Measurements from ENCODE around the gene TMEM141. TPM values are rescaled to one million over a fixed set of nuclear protein-coding genes. Genes with fewer than 3 reads are reported as not detected.
"Not testable (repeated sequence)": the region's sequence is repeated elsewhere in the genome, so short reads cannot be mapped to it uniquely, and the experiment has no call there.

Gene TMEM141
- total and polyA plus RNA-seq, 2 donors (not counting 1 experiment from before 2014, with no cell fraction given) = 43.3 to 56.5 TPM

DNA sequence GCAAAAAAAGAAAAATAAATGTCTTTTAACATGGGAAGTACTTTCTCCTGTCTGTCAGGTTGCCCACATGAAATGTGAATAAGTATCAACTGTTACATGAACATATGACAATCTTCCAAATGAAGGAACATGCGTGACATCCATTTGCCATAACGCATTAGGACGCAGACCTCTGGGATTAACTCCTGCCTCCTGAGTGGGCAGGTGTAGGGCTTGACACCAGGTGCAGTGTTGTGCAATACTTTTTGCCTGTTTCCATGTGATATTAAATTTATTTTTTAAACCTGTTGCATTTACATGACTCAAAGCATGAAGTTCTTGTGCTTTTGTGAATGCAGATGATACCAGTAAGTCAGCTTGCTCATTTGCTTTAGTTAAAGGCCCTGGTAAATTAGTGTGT lies 8.7 kb upstream of the TMEM141 start:
- Histone ChIP-seq H3K4me3 (replicated peaks in 1 of 4; ENCODE audit: control extremely low read depth in 1 of 4, insufficient read depth in 1 of 4, low read depth in 3 of 4, low read length in 4 of 4) (no peak overlapping the region), H3K9ac (ENCODE audit: insufficient read depth, low read length) (no peak overlapping the region), H2AFZ (ENCODE audit: low read length) (no peak overlapping the region), H3K79me2 (ENCODE audit: control insufficient read depth, insufficient read depth, low read length) (no peaks in the 10 kb centered on the region), H4K20me1 (ENCODE audit: control insufficient read depth, extremely low read depth, insufficient read depth, low read length) (no peaks in the 10 kb centered on the region), H3K4me1 (ENCODE audit: control insufficient read depth, extremely low read depth, insufficient read depth, low read length) (no peaks in the 10 kb centered on the region), H3K9me3 (ENCODE audit: control insufficient read depth, insufficient read depth, low read depth, low read length) (no peaks in the 10 kb centered on the region), H3K36me3 (ENCODE audit: control insufficient read depth, insufficient read depth, low read length) (no peaks in the 10 kb centered on the region), H3K27me3 (ENCODE audit: control insufficient read depth, insufficient read depth, low read length) (peaks cover 31% of the 10 kb centered on the region), H3K4me2 (ENCODE audit: extremely low read depth, insufficient read depth, low read length) (no peak overlapping the region), H3K27ac (ENCODE audit: insufficient read depth, low read length) (no peak overlapping the region)
- no peak for DNase-seq (ENCODE audit: low read depth in 2 of 2)
- TF ChIP-seq, protein P1, sequence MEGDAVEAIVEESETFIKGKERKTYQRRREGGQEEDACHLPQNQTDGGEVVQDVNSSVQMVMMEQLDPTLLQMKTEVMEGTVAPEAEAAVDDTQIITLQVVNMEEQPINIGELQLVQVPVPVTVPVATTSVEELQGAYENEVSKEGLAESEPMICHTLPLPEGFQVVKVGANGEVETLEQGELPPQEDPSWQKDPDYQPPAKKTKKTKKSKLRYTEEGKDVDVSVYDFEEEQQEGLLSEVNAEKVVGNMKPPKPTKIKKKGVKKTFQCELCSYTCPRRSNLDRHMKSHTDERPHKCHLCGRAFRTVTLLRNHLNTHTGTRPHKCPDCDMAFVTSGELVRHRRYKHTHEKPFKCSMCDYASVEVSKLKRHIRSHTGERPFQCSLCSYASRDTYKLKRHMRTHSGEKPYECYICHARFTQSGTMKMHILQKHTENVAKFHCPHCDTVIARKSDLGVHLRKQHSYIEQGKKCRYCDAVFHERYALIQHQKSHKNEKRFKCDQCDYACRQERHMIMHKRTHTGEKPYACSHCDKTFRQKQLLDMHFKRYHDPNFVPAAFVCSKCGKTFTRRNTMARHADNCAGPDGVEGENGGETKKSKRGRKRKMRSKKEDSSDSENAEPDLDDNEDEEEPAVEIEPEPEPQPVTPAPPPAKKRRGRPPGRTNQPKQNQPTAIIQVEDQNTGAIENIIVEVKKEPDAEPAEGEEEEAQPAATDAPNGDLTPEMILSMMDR (conservative IDR thresholded peaks at IDR 0.05 in 1 of 2, IDR thresholded peaks at IDR 0.05 in 1 of 2; ENCODE audit: low read depth in 1 of 2, low read length in 2 of 2) = no peak
- TF ChIP-seq EZH2 (IDR thresholded peaks at IDR 0.05; ENCODE audit: low read length, missing control alignments) = no peak

DNA sequence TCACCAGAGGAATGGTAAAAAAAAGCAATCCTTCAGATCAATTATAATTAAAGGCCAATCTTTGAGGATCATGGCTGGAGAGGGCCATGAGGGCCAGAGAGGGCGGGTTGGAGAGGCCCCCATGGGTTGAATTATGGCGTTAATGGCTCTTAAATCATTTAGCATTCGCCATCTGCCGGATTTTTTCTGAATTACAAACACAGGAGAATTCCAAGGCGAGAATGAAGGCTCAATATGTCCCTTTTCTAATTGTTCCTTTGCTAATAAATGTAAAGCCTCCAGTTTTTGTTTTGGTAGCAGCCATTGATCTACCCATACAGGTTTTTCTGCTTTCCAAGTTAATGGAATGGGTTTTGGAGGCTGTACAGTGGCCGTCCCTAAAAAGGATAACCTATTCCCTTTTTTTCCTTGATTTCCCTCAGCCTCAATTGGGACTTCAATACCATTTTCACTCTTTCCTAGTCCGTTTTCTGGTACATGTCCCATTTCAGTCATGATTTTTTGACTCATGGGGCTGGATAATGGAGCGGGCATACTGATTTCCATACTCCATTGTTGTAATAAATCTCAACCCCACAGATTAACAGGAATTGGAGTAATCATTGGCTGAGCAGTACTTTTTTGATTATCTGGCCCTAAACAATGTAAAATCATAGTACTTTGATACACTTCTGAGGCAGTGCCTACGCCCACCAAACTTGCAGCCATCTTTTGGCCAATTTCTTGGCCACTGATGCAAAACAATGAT lies 6.7 kb upstream of the TMEM141 start:
- Histone ChIP-seq H3K4me2 (ENCODE audit: extremely low read depth, insufficient read depth, low read length) (no peak overlapping the region), H3K36me3 (ENCODE audit: control insufficient read depth, insufficient read depth, low read length) (no peaks in the 10 kb centered on the region), H3K27ac (ENCODE audit: insufficient read depth, low read length) (no peak overlapping the region), H3K9ac (ENCODE audit: insufficient read depth, low read length) (no peak overlapping the region), H3K27me3 (ENCODE audit: control insufficient read depth, insufficient read depth, low read length) (peaks cover 17% of the 10 kb centered on the region), H3K9me3 (ENCODE audit: control insufficient read depth, insufficient read depth, low read depth, low read length) (no peaks in the 10 kb centered on the region), H3K79me2 (ENCODE audit: control insufficient read depth, insufficient read depth, low read length) (no peaks in the 10 kb centered on the region), H3K4me1 (ENCODE audit: control insufficient read depth, extremely low read depth, insufficient read depth, low read length) (no peaks in the 10 kb centered on the region), H3K4me3 (replicated peaks in 1 of 4; ENCODE audit: control extremely low read depth in 1 of 4, insufficient read depth in 1 of 4, low read depth in 3 of 4, low read length in 4 of 4) (no peak overlapping the region), H2AFZ (ENCODE audit: low read length) (no peak overlapping the region), H4K20me1 (ENCODE audit: control insufficient read depth, extremely low read depth, insufficient read depth, low read length) (no peaks in the 10 kb centered on the region)
- no peak for TF ChIP-seq EZH2 (IDR thresholded peaks at IDR 0.05; ENCODE audit: low read length, missing control alignments)
- TF ChIP-seq, protein P1 (conservative IDR thresholded peaks at IDR 0.05 in 1 of 2, IDR thresholded peaks at IDR 0.05 in 1 of 2; ENCODE audit: low read depth in 1 of 2, low read length in 2 of 2) = peak in 1 of 2 donors; percentile 29
- DNase-seq (ENCODE audit: low read depth in 2 of 2) = no peak

DNA sequence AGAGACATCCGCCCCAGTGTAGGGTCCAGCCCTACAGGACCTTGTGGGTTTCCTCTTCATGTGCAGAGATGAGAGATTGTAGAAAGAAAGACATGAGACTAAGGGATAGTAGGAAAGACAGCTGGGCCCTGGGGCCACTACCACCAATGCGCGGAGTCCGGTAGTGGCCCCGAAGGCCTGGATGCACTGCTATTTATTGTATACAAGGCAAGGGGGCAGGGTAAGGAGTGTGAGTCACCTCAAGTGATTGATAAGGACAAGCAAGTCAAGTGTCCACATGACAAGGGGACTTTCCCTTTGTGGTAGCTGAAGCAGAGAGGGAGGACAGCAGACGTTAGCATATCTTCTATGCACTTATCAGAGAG lies 6.2 kb upstream of the TMEM141 start:
- Histone ChIP-seq H3K9me3 (ENCODE audit: control insufficient read depth, insufficient read depth, low read depth, low read length) (no peaks in the 10 kb centered on the region), H3K36me3 (ENCODE audit: control insufficient read depth, insufficient read depth, low read length) (no peaks in the 10 kb centered on the region), H3K79me2 (ENCODE audit: control insufficient read depth, insufficient read depth, low read length) (no peaks in the 10 kb centered on the region), H3K4me1 (ENCODE audit: control insufficient read depth, extremely low read depth, insufficient read depth, low read length) (no peaks in the 10 kb centered on the region), H2AFZ (ENCODE audit: low read length) (no peak overlapping the region), H3K4me2 (ENCODE audit: extremely low read depth, insufficient read depth, low read length) (no peak overlapping the region), H3K27me3 (ENCODE audit: control insufficient read depth, insufficient read depth, low read length) (peaks cover 13% of the 10 kb centered on the region), H3K27ac (ENCODE audit: insufficient read depth, low read length) (no peak overlapping the region), H3K4me3 (replicated peaks in 1 of 4; ENCODE audit: control extremely low read depth in 1 of 4, insufficient read depth in 1 of 4, low read depth in 3 of 4, low read length in 4 of 4) (no peak overlapping the region), H4K20me1 (ENCODE audit: control insufficient read depth, extremely low read depth, insufficient read depth, low read length) (no peaks in the 10 kb centered on the region), H3K9ac (ENCODE audit: insufficient read depth, low read length) (no peak overlapping the region)
- TF ChIP-seq EZH2 (IDR thresholded peaks at IDR 0.05; ENCODE audit: low read length, missing control alignments) = no peak
- TF ChIP-seq, protein P1 (conservative IDR thresholded peaks at IDR 0.05 in 1 of 2, IDR thresholded peaks at IDR 0.05 in 1 of 2; ENCODE audit: low read depth in 1 of 2, low read length in 2 of 2) = no peak
- DNase-seq (ENCODE audit: low read depth in 2 of 2) = no peak

DNA sequence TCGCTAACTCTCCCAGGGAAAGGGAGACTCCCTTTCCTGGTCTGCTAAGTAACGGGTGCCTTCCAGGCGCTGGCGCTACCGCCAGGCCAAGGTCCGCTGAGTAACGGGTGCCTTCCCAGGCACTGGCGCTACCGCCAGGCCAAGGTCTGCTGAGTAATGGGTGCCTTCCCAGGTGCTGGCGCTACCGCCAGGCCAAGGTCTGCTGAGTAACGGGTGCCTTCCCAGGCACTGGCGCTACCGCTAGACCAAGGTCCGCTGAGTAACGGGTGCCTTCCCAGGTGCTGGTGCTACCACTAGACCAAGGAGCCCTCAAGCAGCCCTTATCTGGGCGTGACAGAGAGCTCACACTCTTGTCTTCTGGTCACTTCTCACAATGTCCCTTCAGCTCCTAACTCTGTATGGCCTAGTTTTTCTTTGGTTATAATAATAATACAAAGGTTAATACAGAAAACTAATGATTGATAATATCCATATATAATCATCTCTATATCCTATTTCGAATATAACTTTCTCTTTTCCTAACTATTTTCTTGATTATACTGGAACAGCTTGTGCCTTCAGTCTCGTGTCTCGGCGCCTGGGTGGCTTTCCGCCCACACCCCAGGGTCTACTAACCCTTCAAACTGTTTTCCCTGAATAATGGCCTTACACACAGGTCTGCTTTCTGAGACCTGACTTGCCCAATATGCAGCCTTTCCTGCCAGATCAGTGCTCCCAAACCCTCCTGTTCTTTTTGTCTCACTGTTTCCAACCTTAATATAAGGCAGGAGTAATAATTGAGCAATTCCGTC lies 5.4 kb upstream of the TMEM141 start:
- not testable (repeated sequence) for H3K79me2 ChIP-seq (ENCODE audit: control insufficient read depth, insufficient read depth, low read length); DNase-seq (ENCODE audit: low read depth in 2 of 2); H2AFZ ChIP-seq (ENCODE audit: low read length); H3K27ac ChIP-seq (ENCODE audit: insufficient read depth, low read length); H3K4me1 ChIP-seq (ENCODE audit: control insufficient read depth, extremely low read depth, insufficient read depth, low read length); H3K9me3 ChIP-seq (ENCODE audit: control insufficient read depth, insufficient read depth, low read depth, low read length); H3K4me2 ChIP-seq (ENCODE audit: extremely low read depth, insufficient read depth, low read length); H4K20me1 ChIP-seq (ENCODE audit: control insufficient read depth, extremely low read depth, insufficient read depth, low read length); H3K4me3 ChIP-seq (replicated peaks in 1 of 4; ENCODE audit: control extremely low read depth in 1 of 4, insufficient read depth in 1 of 4, low read depth in 3 of 4, low read length in 4 of 4); H3K9ac ChIP-seq (ENCODE audit: insufficient read depth, low read length); H3K27me3 ChIP-seq (ENCODE audit: control insufficient read depth, insufficient read depth, low read length); H3K36me3 ChIP-seq (ENCODE audit: control insufficient read depth, insufficient read depth, low read length)

Data from fibroblast of lung (primary cell).